Prostate gland (tissue), 2 donors: ENCODE measurements around the gene PM20D1.

Source experiments
- CTCF ChIP-seq, 4 experiments: fragments of 200-600 bp in 2 of 4; fragments of 450-650 bp in 2 of 4; sonication (generic) in 2 of 4; IDR thresholded peaks; 1 replicate in 3 of 4; 2 replicates in 1 of 4; pipeline ENCODE4 v1.5.1; 2016 to 2019; ENCODE audit warnings: antibody characterized with exemption in 4 of 4, mild to moderate bottlenecking in 2 of 4, moderate library complexity in 2 of 4
- POLR2A ChIP-seq: fragments of 450-650 bp; IDR thresholded peaks from one replicate; pipeline ENCODE4 v1.6.1; 2016; ENCODE audit warnings: antibody characterized with exemption, mild to moderate bottlenecking
- POLR2AphosphoS5 ChIP-seq: sonication (generic); formaldehyde crosslinking; IDR thresholded peaks from one replicate; pipeline ENCODE4 v1.6.1; 2017; ENCODE audit warnings: antibody characterized with exemption

GRCh38 chr1:205783433-205783795, 66.5 kb downstream of the PM20D1 start:
- TF ChIP-seq POLR2A, result no peak
- no peak for TF ChIP-seq CTCF (IDR thresholded peaks at IDR 0.05)
- TF ChIP-seq POLR2AphosphoS5, result no peak
